Endothelial cell (in vitro differentiated cells): ENCODE data around the gene CHRNG. TPM values are rescaled to one million over a fixed set of nuclear protein-coding genes. Genes with fewer than 3 reads are reported as not detected.

Source experiments
- DNase-seq: peaks from one replicate; pipeline ENCODE4 v3.0.0; 2021; ENCODE audit warnings: low spot score
- H3K27ac Mint-ChIP-seq: one replicate; pipeline ENCODE4 v1.8.0; 2021; ENCODE audit warnings: mixed read lengths, inconsistent platforms; ENCODE audit not compliant: unreplicated experiment
- H3K27me3 Mint-ChIP-seq: one replicate; pipeline ENCODE4 v1.8.0; 2021; ENCODE audit warnings: mild to moderate bottlenecking, moderate library complexity, mixed read lengths, inconsistent platforms; ENCODE audit not compliant: unreplicated experiment
- H3K36me3 Mint-ChIP-seq: one replicate; pipeline ENCODE4 v1.8.0; 2021; ENCODE audit warnings: mild to moderate bottlenecking, low read depth, mixed read lengths, inconsistent platforms; ENCODE audit not compliant: unreplicated experiment
- H3K4me1 Mint-ChIP-seq: one replicate; pipeline ENCODE4 v1.8.0; 2021; ENCODE audit warnings: mild to moderate bottlenecking, mixed read lengths, inconsistent platforms; ENCODE audit not compliant: unreplicated experiment
- H3K4me3 Mint-ChIP-seq: one replicate; pipeline ENCODE4 v1.8.0; 2021; ENCODE audit warnings: mild to moderate bottlenecking, mixed read lengths, inconsistent platforms; ENCODE audit not compliant: unreplicated experiment
- H3K9me3 Mint-ChIP-seq: one replicate; pipeline ENCODE4 v1.8.0; 2021; ENCODE audit warnings: mixed read lengths, inconsistent platforms; ENCODE audit not compliant: unreplicated experiment
- total RNA-seq: library from RNA; stranded (reverse); fragmentation: NEBNext Ultra II Directional; extraction: Animal tissue kit (Norgen Biotek cat#: 25700); gene quantifications from one replicate; pipeline ENCODE4 v1.2.1, GENCODE V29; 2021; ENCODE audit not compliant: unreplicated experiment
- TF ChIP-seq, protein P1 (sequence below): fragments of 200-600 bp; sonication (generic); IDR thresholded peaks from one replicate; pipeline ENCODE4 v1.5.0; 2021; ENCODE audit warnings: antibody characterized with exemption; ENCODE audit not compliant: unreplicated experiment

CHRNG gene
- total RNA-seq, 1 donor from 2014 or later = not detected

DNA sequence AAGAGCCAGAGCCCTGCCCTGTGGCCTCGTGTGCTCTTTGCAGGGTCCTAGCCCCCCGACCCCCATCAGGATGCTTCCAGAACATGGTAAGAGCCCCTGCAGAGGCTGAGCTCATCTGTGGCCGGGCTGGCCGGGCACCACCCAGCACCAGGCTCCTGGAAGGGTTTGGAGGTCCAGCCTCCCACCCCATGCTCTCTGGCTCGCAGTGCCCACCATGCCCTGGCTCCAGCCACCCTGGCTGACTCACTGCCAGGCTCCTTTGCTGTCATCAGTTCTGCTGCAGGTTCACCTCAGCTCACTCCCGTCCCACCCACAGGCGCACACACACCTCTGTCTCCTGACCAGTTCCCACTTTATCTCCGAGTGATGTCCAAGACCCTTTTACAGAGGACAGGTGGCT is 48.5 kb downstream of the CHRNG start:
- TF ChIP-seq, protein P1, sequence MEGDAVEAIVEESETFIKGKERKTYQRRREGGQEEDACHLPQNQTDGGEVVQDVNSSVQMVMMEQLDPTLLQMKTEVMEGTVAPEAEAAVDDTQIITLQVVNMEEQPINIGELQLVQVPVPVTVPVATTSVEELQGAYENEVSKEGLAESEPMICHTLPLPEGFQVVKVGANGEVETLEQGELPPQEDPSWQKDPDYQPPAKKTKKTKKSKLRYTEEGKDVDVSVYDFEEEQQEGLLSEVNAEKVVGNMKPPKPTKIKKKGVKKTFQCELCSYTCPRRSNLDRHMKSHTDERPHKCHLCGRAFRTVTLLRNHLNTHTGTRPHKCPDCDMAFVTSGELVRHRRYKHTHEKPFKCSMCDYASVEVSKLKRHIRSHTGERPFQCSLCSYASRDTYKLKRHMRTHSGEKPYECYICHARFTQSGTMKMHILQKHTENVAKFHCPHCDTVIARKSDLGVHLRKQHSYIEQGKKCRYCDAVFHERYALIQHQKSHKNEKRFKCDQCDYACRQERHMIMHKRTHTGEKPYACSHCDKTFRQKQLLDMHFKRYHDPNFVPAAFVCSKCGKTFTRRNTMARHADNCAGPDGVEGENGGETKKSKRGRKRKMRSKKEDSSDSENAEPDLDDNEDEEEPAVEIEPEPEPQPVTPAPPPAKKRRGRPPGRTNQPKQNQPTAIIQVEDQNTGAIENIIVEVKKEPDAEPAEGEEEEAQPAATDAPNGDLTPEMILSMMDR = no peak
- Mint-ChIP-seq H3K27ac (no peak overlapping the region), H3K27me3 (peaks cover 7% of the 10 kb centered on the region), H3K9me3 (no peaks in the 10 kb centered on the region), H3K36me3 (peaks cover 16% of the 10 kb centered on the region), H3K4me3 (no peak overlapping the region), H3K4me1 (peaks cover 27% of the 10 kb centered on the region)
- DNase-seq = no peak

DNA sequence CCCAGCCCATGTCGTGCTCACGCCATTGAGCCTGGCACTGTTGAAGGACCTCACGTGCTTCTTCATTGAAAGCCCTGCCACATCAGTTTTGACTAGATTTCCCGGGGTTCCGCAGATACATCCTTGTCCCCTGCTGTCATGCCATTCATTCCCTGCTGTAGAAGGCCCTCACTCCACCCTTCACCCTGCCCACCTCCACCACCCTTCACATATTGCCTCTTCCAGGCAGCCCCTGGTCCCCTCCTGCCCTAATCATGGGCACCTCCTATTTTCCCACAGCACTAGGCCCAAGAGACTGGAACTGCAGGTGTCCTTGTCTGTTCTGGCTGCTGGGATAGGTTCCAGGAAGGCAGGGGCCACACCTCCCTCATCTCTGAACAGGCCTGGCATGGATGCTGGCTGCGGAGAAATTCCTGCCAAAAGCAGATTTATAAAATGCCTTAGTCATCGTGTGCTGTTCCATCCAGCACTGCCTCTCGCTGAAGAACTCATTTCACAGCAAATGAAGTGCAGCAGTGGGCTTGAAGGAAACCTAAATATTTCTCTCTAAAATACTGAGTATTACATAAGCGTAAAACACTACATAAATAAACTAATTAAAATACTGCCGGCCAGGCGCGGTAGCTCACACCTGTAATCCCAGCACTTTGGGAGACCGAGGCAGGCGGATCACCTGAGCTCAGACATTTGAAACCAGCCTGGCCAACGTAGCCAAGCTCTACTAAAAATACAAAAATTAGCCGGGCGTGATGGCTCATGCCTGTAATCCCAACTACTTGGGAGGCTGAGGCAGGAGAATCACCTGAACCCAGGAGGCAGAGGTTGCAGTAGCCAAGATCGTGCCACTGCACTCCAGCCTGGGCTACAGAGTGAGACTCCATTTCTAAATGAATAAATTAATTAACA is 49.4 kb downstream of the CHRNG start:
- H3K36me3 Mint-ChIP-seq = peaks cover 9% of the 10 kb centered on the region
- no peaks in the 10 kb centered on the region for H3K9me3 Mint-ChIP-seq
- peaks cover 22% of the 10 kb centered on the region for H3K4me1 Mint-ChIP-seq
- TF ChIP-seq, protein P1 = no peak
- H3K4me3 Mint-ChIP-seq = no peak overlapping the region
- DNase-seq = no peak
- no peak overlapping the region for H3K27ac Mint-ChIP-seq
- peaks cover 6% of the 10 kb centered on the region for H3K27me3 Mint-ChIP-seq

DNA sequence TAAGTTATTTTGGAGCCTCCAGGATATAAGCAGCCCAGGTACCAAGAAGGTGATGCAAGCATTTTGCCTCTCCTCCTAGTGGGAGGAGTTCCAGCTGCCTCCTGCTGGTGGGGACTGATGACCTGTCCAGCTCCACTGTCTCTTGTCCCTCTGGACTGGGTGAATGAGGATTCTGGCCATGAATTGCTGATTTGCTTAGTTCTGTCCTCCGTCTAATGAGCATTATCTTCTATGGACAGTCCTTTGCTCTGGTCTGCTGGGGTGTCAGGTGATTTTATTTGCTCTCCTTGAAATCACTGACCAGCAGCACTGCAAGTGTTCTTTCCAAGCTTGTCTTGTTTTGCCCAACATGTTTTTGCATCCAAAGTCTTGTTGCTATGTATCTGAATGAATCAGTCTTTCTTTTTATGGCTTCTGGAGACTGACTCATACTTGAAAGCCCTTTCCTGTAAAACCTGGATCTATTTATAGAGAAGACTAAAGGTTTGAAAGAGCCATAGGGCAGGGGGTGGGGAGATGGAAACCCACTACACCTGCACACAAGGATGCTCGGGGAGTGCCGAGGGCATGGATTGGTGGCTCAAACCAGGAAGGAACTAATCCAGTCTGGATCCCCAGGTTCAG is 53.4 kb downstream of the CHRNG start:
- H3K36me3 Mint-ChIP-seq = peaks cover 7% of the 10 kb centered on the region

DNA sequence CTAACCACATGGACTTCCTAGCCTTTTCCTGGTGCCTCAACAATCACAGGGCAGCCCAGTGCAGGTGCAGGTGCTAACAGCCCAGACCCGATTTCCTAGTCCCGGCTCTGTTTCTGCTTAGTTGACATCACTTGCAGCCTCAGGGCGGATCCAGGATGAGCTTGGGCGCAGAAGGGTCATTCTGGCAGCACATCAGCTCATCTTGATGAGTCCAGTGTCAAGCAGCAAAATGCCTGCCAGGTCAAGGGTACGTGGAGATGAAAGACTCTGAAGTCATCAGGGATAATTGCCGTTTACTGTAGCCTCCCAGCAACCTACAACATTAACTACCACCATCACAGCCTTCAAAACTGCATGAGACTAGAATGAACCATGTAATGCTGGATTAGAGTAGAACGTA is 54.5 kb downstream of the CHRNG start:
- no peaks in the 10 kb centered on the region for H3K27me3 Mint-ChIP-seq
- no peak overlapping the region for H3K27ac Mint-ChIP-seq
- H3K4me1 Mint-ChIP-seq = no peaks in the 10 kb centered on the region
- H3K4me3 Mint-ChIP-seq = no peak overlapping the region
- H3K9me3 Mint-ChIP-seq = no peaks in the 10 kb centered on the region
- peaks cover under 1% of the 10 kb centered on the region for H3K36me3 Mint-ChIP-seq
- no peak for DNase-seq
- TF ChIP-seq, protein P1 = no peak

More for the DNA sequence above, 53.4 kb downstream of the CHRNG start:
- Mint-ChIP-seq H3K27ac (no peak overlapping the region), H3K4me1 (no peaks in the 10 kb centered on the region), H3K4me3 (no peak overlapping the region), H3K27me3 (peaks cover 4% of the 10 kb centered on the region), H3K9me3 (no peaks in the 10 kb centered on the region)
- DNase-seq = no peak
- TF ChIP-seq, protein P1 = no peak

Other genes with a start within 250 kb of the CHRNG start
- not detected for gene ALPP, start 160.9 kb upstream of the CHRNG start, total RNA-seq
- gene ALPG, start 132.8 kb upstream of the CHRNG start, total RNA-seq = not detected
- gene ALPI, start 83.5 kb upstream of the CHRNG start, total RNA-seq = not detected
- gene ECEL1, start 51.9 kb upstream of the CHRNG start, total RNA-seq = not detected
- gene PRSS56, start 19.3 kb upstream of the CHRNG start, total RNA-seq = not detected
- not detected for gene CHRND, start 13.5 kb upstream of the CHRNG start, total RNA-seq
- gene TIGD1, start 10.9 kb downstream of the CHRNG start, total RNA-seq = 3.7 TPM
- gene EIF4E2, start 11.0 kb downstream of the CHRNG start, total RNA-seq = 94.8 TPM
- 1.6 TPM for gene EFHD1, start 93.9 kb downstream of the CHRNG start, total RNA-seq
- gene GIGYF2, start 157.6 kb downstream of the CHRNG start, total RNA-seq = 61.1 TPM
- gene KCNJ13, start 236.9 kb downstream of the CHRNG start, total RNA-seq = not detected